ENCODE data around the gene ENTHD1.

DNA sequence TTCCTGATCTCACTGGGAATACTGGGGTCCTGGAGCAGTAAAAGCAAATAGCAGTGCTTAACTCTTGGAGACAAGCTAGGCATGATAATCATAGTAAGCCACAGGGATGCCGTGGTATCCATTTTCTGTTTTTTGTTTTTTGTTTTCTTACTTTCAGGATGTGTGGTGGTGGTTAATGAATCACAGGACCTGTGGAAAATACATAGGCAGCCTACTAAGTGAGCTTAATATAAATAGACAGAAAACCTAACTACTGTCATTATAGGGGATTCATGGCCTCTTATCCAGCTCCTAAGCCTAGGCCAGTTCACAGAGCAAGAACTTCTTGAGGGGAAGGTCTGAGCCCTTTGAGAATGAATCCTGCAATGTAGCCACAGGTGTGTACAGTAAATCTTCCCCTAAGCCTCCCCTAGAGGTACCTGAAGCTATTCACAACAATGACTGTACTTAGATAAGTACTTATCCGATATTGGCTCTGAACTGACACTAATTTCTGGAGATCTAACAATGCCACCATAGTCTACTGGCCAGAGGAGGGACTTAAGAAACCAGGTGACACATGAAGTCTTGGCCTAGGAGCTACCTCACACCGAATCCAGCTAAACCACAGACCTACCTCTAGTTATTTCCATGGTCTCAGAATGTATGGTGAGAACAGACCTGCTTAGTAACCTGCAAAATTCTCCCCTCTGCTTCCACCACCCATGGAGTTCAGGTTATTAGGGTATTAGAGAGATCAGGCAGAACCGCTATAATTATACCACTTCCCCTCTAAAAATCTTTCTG, 83.6 kb downstream of the ENTHD1 start:
- TF ChIP-seq, protein P1, sequence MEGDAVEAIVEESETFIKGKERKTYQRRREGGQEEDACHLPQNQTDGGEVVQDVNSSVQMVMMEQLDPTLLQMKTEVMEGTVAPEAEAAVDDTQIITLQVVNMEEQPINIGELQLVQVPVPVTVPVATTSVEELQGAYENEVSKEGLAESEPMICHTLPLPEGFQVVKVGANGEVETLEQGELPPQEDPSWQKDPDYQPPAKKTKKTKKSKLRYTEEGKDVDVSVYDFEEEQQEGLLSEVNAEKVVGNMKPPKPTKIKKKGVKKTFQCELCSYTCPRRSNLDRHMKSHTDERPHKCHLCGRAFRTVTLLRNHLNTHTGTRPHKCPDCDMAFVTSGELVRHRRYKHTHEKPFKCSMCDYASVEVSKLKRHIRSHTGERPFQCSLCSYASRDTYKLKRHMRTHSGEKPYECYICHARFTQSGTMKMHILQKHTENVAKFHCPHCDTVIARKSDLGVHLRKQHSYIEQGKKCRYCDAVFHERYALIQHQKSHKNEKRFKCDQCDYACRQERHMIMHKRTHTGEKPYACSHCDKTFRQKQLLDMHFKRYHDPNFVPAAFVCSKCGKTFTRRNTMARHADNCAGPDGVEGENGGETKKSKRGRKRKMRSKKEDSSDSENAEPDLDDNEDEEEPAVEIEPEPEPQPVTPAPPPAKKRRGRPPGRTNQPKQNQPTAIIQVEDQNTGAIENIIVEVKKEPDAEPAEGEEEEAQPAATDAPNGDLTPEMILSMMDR (IDR thresholded peaks at IDR 0.05), result no peak
- no peak for TF ChIP-seq EP300 (IDR thresholded peaks at IDR 0.05)

Data from esophagus muscularis mucosa (tissue), 3 donors.